ENCODE data around the gene WDR4. TPM values are rescaled to one million over a fixed set of nuclear protein-coding genes. Genes with fewer than 3 reads are reported as not detected.

The WDR4 gene
- polyA plus RNA-seq, 2 of the 4 experiments (the other 2 are of a cell fraction), result 25.2 to 35.0 TPM

GRCh38 chr21:42850463-42850862, 28.9 kb downstream of the WDR4 start:
- ATAC-seq, result no peak
- ChIA-PET CTCF (no interaction called here), POLR2A (no interaction called here)
- H3K9me3 ChIP-seq, result no peaks in the 10 kb centered on the region
- no peak for TF ChIP-seq GATA3 (IDR thresholded peaks at IDR 0.05; ENCODE audit: borderline replicate concordance)
- no peak for TF ChIP-seq EHMT2 (IDR thresholded peaks at IDR 0.05; ENCODE audit: low read depth)
- TF ChIP-seq HOXB5 (CRISPR knock-in tag; IDR thresholded peaks at IDR 0.05), result no peak
- TF ChIP-seq NR3C1 (IDR thresholded peaks at IDR 0.05), result no peak
- no peak for FAIRE-seq
- DNase-seq (ENCODE audit: low read depth in 1 of 2, low spot score in 1 of 2), result no peak
- H3K4me3 ChIP-seq, result no peak overlapping the region
- WGBS (ENCODE audit: missing lambda C conversion rate), result 90% methylated on average over 3 of the region's 10 CpGs
- no peak overlapping the region for H3K27ac ChIP-seq
- no peak overlapping the region for H3K4me2 ChIP-seq
- no peaks in the 10 kb centered on the region for H3K4me1 ChIP-seq

GRCh38 chr21:42849759-42850412, 29.5 kb downstream of the WDR4 start:
- Histone ChIP-seq H3K4me2 (no peak overlapping the region), H3K27ac (no peak overlapping the region), H3K4me1 (no peaks in the 10 kb centered on the region), H3K9me3 (no peaks in the 10 kb centered on the region), H3K4me3 (no peak overlapping the region)
- ChIA-PET POLR2A (interaction anchor here (0.5 kb wide), 1 partner anchor 27 kb away, joined by 4 read pairs; no protein-coding TSS in a partner anchor), CTCF (interaction anchor here (0.6 kb wide), 1 partner anchor 936 kb away, joined by 3 read pairs; no protein-coding TSS in a partner anchor)
- WGBS (ENCODE audit: missing lambda C conversion rate), result 95% methylated on average over 20 of the region's 29 CpGs
- TF ChIP-seq CHD2 (IDR thresholded peaks at IDR 0.05; ENCODE audit: low read length, partially characterized antibody) (no peak), CBX8 (IDR thresholded peaks at IDR 0.05) (no peak), JUNB (IDR thresholded peaks at IDR 0.05) (no peak), HEYL (CRISPR knock-in tag; IDR thresholded peaks at IDR 0.05) (no peak), PBX3 (IDR thresholded peaks at IDR 0.05) (no peak), EP300 (IDR thresholded peaks at IDR 0.05) (no peak), KDM5A (IDR thresholded peaks at IDR 0.05) (no peak), EHF (CRISPR knock-in tag; IDR thresholded peaks at IDR 0.05) (no peak), FOSL2 (IDR thresholded peaks at IDR 0.05) (no peak), FOSL2 (CRISPR knock-in tag; IDR thresholded peaks at IDR 0.05) (no peak), ZC3H11A (IDR thresholded peaks at IDR 0.05) (no peak), NPAS2 (CRISPR knock-in tag; IDR thresholded peaks at IDR 0.05; ENCODE audit: borderline replicate concordance) (no peak), FOXS1 (CRISPR knock-in tag; IDR thresholded peaks at IDR 0.05) (no peak), HDAC2 (IDR thresholded peaks at IDR 0.05) (no peak), NFE2L2 (conservative IDR thresholded peaks at IDR 0.05; ENCODE audit: low read length) (no peak), POLR2AphosphoS2 (conservative IDR thresholded peaks at IDR 0.05; ENCODE audit: low read length) (no peak), KDM1A (IDR thresholded peaks at IDR 0.05; ENCODE audit: low read depth) (no peak), PHF8 (IDR thresholded peaks at IDR 0.05; ENCODE audit: borderline replicate concordance, low read depth) (no peak)
- ATAC-seq, result no peak
- FAIRE-seq, result no peak
- no peak for DNase-seq (ENCODE audit: low read depth in 1 of 2, low spot score in 1 of 2)

GRCh38 chr21:42848932-42849758, 30.2 kb downstream of the WDR4 start:
- 91% methylated on average over 46 of the region's 54 CpGs for WGBS (ENCODE audit: missing lambda C conversion rate)
- H3K4me1 ChIP-seq, result no peaks in the 10 kb centered on the region
- no peak overlapping the region for H3K4me3 ChIP-seq
- no peak for ATAC-seq
- ChIA-PET POLR2A (interaction anchor here (0.5 kb wide), 1 partner anchor 28 kb away, joined by 4 read pairs; no protein-coding TSS in a partner anchor), CTCF (interaction anchor here (0.6 kb wide), 1 partner anchor 936 kb away, joined by 3 read pairs; no protein-coding TSS in a partner anchor)
- FAIRE-seq, result no peak
- H3K27ac ChIP-seq, result no peak overlapping the region
- no peak overlapping the region for H3K4me2 ChIP-seq
- no peaks in the 10 kb centered on the region for H3K9me3 ChIP-seq
- no peak for DNase-seq (ENCODE audit: low read depth in 1 of 2, low spot score in 1 of 2)
- TF ChIP-seq HES2 (IDR thresholded peaks at IDR 0.05) (no peak), SREBF2 (IDR thresholded peaks at IDR 0.05) (no peak), GATA3 (IDR thresholded peaks at IDR 0.05; ENCODE audit: borderline replicate concordance) (no peak), HOXB13 (CRISPR knock-in tag; IDR thresholded peaks at IDR 0.05; ENCODE audit: low read depth) (no peak), CTCF (IDR thresholded peaks at IDR 0.05) (no peak), JUNB (IDR thresholded peaks at IDR 0.05) (no peak), BCL3 (IDR thresholded peaks at IDR 0.05) (no peak), ZFP36 (IDR thresholded peaks at IDR 0.05; ENCODE audit: borderline replicate concordance, partially characterized antibody) (no peak), NFE2L2 (conservative IDR thresholded peaks at IDR 0.05; ENCODE audit: low read length) (no peak), CHD4 (IDR thresholded peaks at IDR 0.05; ENCODE audit: borderline replicate concordance) (no peak), RNF2 (IDR thresholded peaks at IDR 0.05; ENCODE audit: borderline replicate concordance, low read depth) (no peak), TP53 (CRISPR knock-in tag; IDR thresholded peaks at IDR 0.05) (no peak), HOXB5 (CRISPR knock-in tag; IDR thresholded peaks at IDR 0.05) (no peak), MAFK (IDR thresholded peaks at IDR 0.05; ENCODE audit: partially characterized antibody) (no peak)

All from A549 (cell line).